ENCODE measurements around the gene HOXA3. TPM values are rescaled to one million over a fixed set of nuclear protein-coding genes. Genes with fewer than 3 reads are reported as not detected.

HOXA3 gene
- total and polyA plus RNA-seq, 2 of the 13 experiments (the other 11 are each of a cell fraction or from before 2014, with no cell fraction given) = 2.9 to 4.6 TPM

DNA sequence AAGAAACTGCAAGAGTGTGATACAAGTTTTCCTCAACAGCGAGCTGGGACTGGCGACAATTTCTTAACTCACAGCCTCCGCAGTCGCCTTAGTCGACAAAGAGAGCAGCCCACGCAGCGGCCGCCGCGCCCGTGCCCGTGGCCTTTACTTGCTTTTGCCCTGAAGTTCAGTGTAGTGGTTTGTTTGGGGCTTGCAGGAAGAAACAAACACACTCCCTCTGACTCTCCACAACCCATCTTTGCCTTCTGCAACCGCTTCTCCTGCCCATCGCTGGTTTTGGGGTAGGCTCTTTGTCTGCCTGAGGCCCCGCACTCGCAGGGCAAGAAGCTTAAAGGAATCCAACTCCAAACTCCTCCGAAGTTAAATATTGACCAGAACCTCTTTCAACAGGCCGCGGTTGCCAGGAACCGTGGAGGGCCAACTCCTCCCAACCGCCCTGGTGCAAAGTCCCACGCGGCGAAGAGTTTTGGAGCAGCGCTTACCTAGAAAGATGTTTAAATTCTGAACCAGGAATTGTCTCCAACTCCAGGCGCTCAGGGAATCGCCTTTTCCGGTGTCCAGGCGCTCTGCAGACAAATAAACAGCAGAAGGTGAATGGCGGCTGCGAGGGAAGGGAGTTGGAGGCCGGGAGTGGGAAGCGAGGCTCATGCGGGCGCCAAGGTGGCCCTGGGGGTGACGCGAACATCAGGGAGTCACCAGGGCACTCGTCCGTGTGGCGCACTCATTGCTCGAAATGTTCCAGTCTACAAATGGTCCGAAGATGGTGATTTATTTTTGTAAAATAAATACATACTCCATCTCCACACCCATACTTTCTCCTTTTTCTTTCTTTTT, 30.1 kb downstream of the HOXA3 start (continued):
- TF ChIP-seq GATA4 (IDR thresholded peaks at IDR 0.05; ENCODE audit: borderline replicate concordance, low read depth) = peak; percentile 10; the same call in 1 of the 2 replicates
- TF ChIP-seq ZNF614 (CRISPR knock-in tag; IDR thresholded peaks at IDR 0.05; ENCODE audit: borderline replicate concordance) = peak; percentile 67
- no peak for TF ChIP-seq ZMYM3 (CRISPR knock-in tag; IDR thresholded peaks at IDR 0.05)
- no peak for TF ChIP-seq ZFP41 (CRISPR knock-in tag; IDR thresholded peaks at IDR 0.05; ENCODE audit: borderline replicate concordance)
- peak; percentile 82 for TF ChIP-seq KDM2A (CRISPR knock-in tag; IDR thresholded peaks at IDR 0.05; ENCODE audit: borderline replicate concordance, low read depth)
- TF ChIP-seq ZNF230 (CRISPR knock-in tag; IDR thresholded peaks at IDR 0.05) = peak; percentile 72; the same call in 1 of the 2 replicates
- TF ChIP-seq, protein P1, sequence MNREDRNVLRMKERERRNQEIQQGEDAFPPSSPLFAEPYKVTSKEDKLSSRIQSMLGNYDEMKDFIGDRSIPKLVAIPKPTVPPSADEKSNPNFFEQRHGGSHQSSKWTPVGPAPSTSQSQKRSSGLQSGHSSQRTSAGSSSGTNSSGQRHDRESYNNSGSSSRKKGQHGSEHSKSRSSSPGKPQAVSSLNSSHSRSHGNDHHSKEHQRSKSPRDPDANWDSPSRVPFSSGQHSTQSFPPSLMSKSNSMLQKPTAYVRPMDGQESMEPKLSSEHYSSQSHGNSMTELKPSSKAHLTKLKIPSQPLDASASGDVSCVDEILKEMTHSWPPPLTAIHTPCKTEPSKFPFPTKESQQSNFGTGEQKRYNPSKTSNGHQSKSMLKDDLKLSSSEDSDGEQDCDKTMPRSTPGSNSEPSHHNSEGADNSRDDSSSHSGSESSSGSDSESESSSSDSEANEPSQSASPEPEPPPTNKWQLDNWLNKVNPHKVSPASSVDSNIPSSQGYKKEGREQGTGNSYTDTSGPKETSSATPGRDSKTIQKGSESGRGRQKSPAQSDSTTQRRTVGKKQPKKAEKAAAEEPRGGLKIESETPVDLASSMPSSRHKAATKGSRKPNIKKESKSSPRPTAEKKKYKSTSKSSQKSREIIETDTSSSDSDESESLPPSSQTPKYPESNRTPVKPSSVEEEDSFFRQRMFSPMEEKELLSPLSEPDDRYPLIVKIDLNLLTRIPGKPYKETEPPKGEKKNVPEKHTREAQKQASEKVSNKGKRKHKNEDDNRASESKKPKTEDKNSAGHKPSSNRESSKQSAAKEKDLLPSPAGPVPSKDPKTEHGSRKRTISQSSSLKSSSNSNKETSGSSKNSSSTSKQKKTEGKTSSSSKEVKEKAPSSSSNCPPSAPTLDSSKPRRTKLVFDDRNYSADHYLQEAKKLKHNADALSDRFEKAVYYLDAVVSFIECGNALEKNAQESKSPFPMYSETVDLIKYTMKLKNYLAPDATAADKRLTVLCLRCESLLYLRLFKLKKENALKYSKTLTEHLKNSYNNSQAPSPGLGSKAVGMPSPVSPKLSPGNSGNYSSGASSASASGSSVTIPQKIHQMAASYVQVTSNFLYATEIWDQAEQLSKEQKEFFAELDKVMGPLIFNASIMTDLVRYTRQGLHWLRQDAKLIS (CRISPR knock-in tag; IDR thresholded peaks at IDR 0.05) = no peak
- TF ChIP-seq HNRNPUL1 (IDR thresholded peaks at IDR 0.05; ENCODE audit: low read depth, low read length) = peak; percentile 72
- peak; percentile 89 for TF ChIP-seq RARA (CRISPR knock-in tag; IDR thresholded peaks at IDR 0.05)
- TF ChIP-seq POGK (CRISPR knock-in tag; conservative IDR thresholded peaks at IDR 0.05) = no peak
- TF ChIP-seq HINFP (CRISPR knock-in tag; IDR thresholded peaks at IDR 0.05; ENCODE audit: low read depth) = no peak
- TF ChIP-seq FLYWCH1 (CRISPR knock-in tag; IDR thresholded peaks at IDR 0.05) = no peak
- peak; percentile 55; the same call in 1 of the 2 replicates for TF ChIP-seq BORCS8-MEF2B (CRISPR knock-in tag; IDR thresholded peaks at IDR 0.05)
- TF ChIP-seq ZNF781 (CRISPR knock-in tag; IDR thresholded peaks at IDR 0.05; ENCODE audit: borderline replicate concordance, not compliant biosample characterization) = peak; percentile 60
- TF ChIP-seq NCOA1 (CRISPR knock-in tag; IDR thresholded peaks at IDR 0.05) = no peak
- TF ChIP-seq ZKSCAN8 (CRISPR knock-in tag; IDR thresholded peaks at IDR 0.05; ENCODE audit: borderline replicate concordance) = no peak; the same call in 1 of the 2 replicates
- 0 out of 2 replicates have a peak, but pooled peaks have one; percentile 36 for TF ChIP-seq THRA (CRISPR knock-in tag; IDR thresholded peaks at IDR 0.05; ENCODE audit: borderline replicate concordance)
- no peak for TF ChIP-seq CBX5 (CRISPR knock-in tag; IDR thresholded peaks at IDR 0.05; ENCODE audit: borderline replicate concordance)
- peak; percentile 64 to 79; a peak in 3 of 4 replicates for TF ChIP-seq EP300 (IDR thresholded peaks at IDR 0.05; ENCODE audit: low read depth in 2 of 2, low read length in 2 of 2)
- TF ChIP-seq EP300 (CRISPR knock-in tag; IDR thresholded peaks at IDR 0.05; ENCODE audit: borderline replicate concordance) = peak; percentile 41; the same call in 1 of the 2 replicates

Data from HepG2 (cell line).